ENCODE data around the gene YDJC.

Gene YDJC

GRCh38 chr22:21615731-21616130 is 14.1 kb downstream of the YDJC start:
- no peaks in the 10 kb centered on the region for H3K4me1 ChIP-seq (ENCODE audit: control insufficient read depth in 1 of 2, insufficient read depth in 2 of 2, low read length in 2 of 2)
- no peak overlapping the region for H4K12ac ChIP-seq (ENCODE audit: low read depth, low read length)
- no peak overlapping the region for H3K4me3 ChIP-seq (ENCODE audit: low read depth, low read length)
- H3K4ac ChIP-seq (ENCODE audit: low read depth, low read length) = no peak overlapping the region
- H3K79me1 ChIP-seq (ENCODE audit: low read length) = no peaks in the 10 kb centered on the region
- WGBS (ENCODE audit: extremely low coverage, insufficient coverage, insufficient read length) = no CpG with 5 or more reads among the region's 4 CpGs
- H3K79me2 ChIP-seq (ENCODE audit: control insufficient read depth, insufficient read depth, low read length, poor library complexity) = no peaks in the 10 kb centered on the region
- no peak overlapping the region for H2BK12ac ChIP-seq (ENCODE audit: low read length)
- H3K4me2 ChIP-seq (ENCODE audit: low read length) = no peak overlapping the region
- H4K91ac ChIP-seq (ENCODE audit: low read depth, low read length) = no peak overlapping the region
- H3K9me3 ChIP-seq (ENCODE audit: insufficient read depth, low read depth, low read length) = no peaks in the 10 kb centered on the region
- H3K23ac ChIP-seq (ENCODE audit: low read length) = no peak overlapping the region
- H2BK5ac ChIP-seq (ENCODE audit: low read depth, low read length, poor library complexity) = no peak overlapping the region
- no peak overlapping the region for H3K18ac ChIP-seq (ENCODE audit: low read length)
- H3K14ac ChIP-seq (ENCODE audit: low read length) = no peak overlapping the region
- no peak overlapping the region for H2BK120ac ChIP-seq (ENCODE audit: insufficient read depth, low read length, poor library complexity)
- H3K9ac ChIP-seq (ENCODE audit: low read length) = no peak overlapping the region
- H3K27ac ChIP-seq (ENCODE audit: low read depth, low read length) = no peak overlapping the region
- no peak for DNase-seq
- no peak overlapping the region for H4K8ac ChIP-seq (ENCODE audit: low read depth, low read length)
- no peak overlapping the region for H2AK5ac ChIP-seq (ENCODE audit: low read length)
- no peak overlapping the region for H2AFZ ChIP-seq (ENCODE audit: insufficient read depth, low read length, poor library complexity)
- no peaks in the 10 kb centered on the region for H3K27me3 ChIP-seq (ENCODE audit: insufficient read depth, low read length)
- H3K36me3 ChIP-seq (ENCODE audit: control insufficient read depth in 1 of 2, insufficient read depth in 2 of 2, low read length in 2 of 2) = peaks cover 28 to 41% of the 10 kb centered on the region in 2 experiments

GRCh38 chr22:21613553-21614233 is 16.1 kb downstream of the YDJC start:
- no peak overlapping the region for H4K12ac ChIP-seq (ENCODE audit: low read depth, low read length)
- H3K23ac ChIP-seq (ENCODE audit: low read length) = no peak overlapping the region
- no peaks in the 10 kb centered on the region for H3K79me2 ChIP-seq (ENCODE audit: control insufficient read depth, insufficient read depth, low read length, poor library complexity)
- WGBS (ENCODE audit: extremely low coverage, insufficient coverage, insufficient read length) = no CpG with 5 or more reads among the region's 4 CpGs
- no peak overlapping the region for H2AFZ ChIP-seq (ENCODE audit: insufficient read depth, low read length, poor library complexity)
- H3K4me2 ChIP-seq (ENCODE audit: low read length) = no peak overlapping the region
- H3K14ac ChIP-seq (ENCODE audit: low read length) = no peak overlapping the region
- H3K27me3 ChIP-seq (ENCODE audit: insufficient read depth, low read length) = no peaks in the 10 kb centered on the region
- H2BK12ac ChIP-seq (ENCODE audit: low read length) = no peak overlapping the region
- H2BK120ac ChIP-seq (ENCODE audit: insufficient read depth, low read length, poor library complexity) = no peak overlapping the region
- H3K18ac ChIP-seq (ENCODE audit: low read length) = no peak overlapping the region
- peaks cover 27 to 34% of the 10 kb centered on the region in 2 experiments for H3K36me3 ChIP-seq (ENCODE audit: control insufficient read depth in 1 of 2, insufficient read depth in 2 of 2, low read length in 2 of 2)
- H3K4me3 ChIP-seq (ENCODE audit: low read depth, low read length) = no peak overlapping the region
- no peaks in the 10 kb centered on the region for H3K9me3 ChIP-seq (ENCODE audit: insufficient read depth, low read depth, low read length)
- peak overlapping the region; percentile 10 for H3K4ac ChIP-seq (ENCODE audit: low read depth, low read length)
- H4K91ac ChIP-seq (ENCODE audit: low read depth, low read length) = no peak overlapping the region
- H4K8ac ChIP-seq (ENCODE audit: low read depth, low read length) = no peak overlapping the region
- H3K79me1 ChIP-seq (ENCODE audit: low read length) = no peaks in the 10 kb centered on the region
- no peak overlapping the region for H2BK5ac ChIP-seq (ENCODE audit: low read depth, low read length, poor library complexity)
- DNase-seq = no peak
- H3K4me1 ChIP-seq (ENCODE audit: control insufficient read depth in 1 of 2, insufficient read depth in 2 of 2, low read length in 2 of 2) = no peaks in the 10 kb centered on the region
- no peak overlapping the region for H2AK5ac ChIP-seq (ENCODE audit: low read length)
- no peak overlapping the region for H3K27ac ChIP-seq (ENCODE audit: low read depth, low read length)
- no peak overlapping the region for H3K9ac ChIP-seq (ENCODE audit: low read length)

GRCh38 chr22:21612858-21613257 is 17.0 kb downstream of the YDJC start:
- Histone ChIP-seq H4K8ac (ENCODE audit: low read depth, low read length) (no peak overlapping the region), H3K27me3 (ENCODE audit: insufficient read depth, low read length) (no peaks in the 10 kb centered on the region), H2AFZ (ENCODE audit: insufficient read depth, low read length, poor library complexity) (no peak overlapping the region), H3K14ac (ENCODE audit: low read length) (no peak overlapping the region), H3K23ac (ENCODE audit: low read length) (no peak overlapping the region), H2BK120ac (ENCODE audit: insufficient read depth, low read length, poor library complexity) (no peak overlapping the region), H2BK12ac (ENCODE audit: low read length) (no peak overlapping the region), H3K4me3 (ENCODE audit: low read depth, low read length) (no peak overlapping the region), H4K12ac (ENCODE audit: low read depth, low read length) (no peak overlapping the region), H3K79me2 (ENCODE audit: control insufficient read depth, insufficient read depth, low read length, poor library complexity) (peaks cover 2% of the 10 kb centered on the region), H3K4me2 (ENCODE audit: low read length) (no peak overlapping the region), H3K4me1 (ENCODE audit: control insufficient read depth in 1 of 2, insufficient read depth in 2 of 2, low read length in 2 of 2) (no peaks in the 10 kb centered on the region), H3K18ac (ENCODE audit: low read length) (no peak overlapping the region), H4K91ac (ENCODE audit: low read depth, low read length) (no peak overlapping the region), H3K36me3 (ENCODE audit: control insufficient read depth in 1 of 2, insufficient read depth in 2 of 2, low read length in 2 of 2) (peaks cover 22 to 31% of the 10 kb centered on the region in 2 experiments), H3K27ac (ENCODE audit: low read depth, low read length) (no peak overlapping the region), H3K9ac (ENCODE audit: low read length) (no peak overlapping the region), H3K4ac (ENCODE audit: low read depth, low read length) (no peak overlapping the region), H3K79me1 (ENCODE audit: low read length) (no peaks in the 10 kb centered on the region), H2BK5ac (ENCODE audit: low read depth, low read length, poor library complexity) (no peak overlapping the region), H3K9me3 (ENCODE audit: insufficient read depth, low read depth, low read length) (no peaks in the 10 kb centered on the region), H2AK5ac (ENCODE audit: low read length) (no peak overlapping the region)
- no CpG with 5 or more reads among the region's 7 CpGs for WGBS (ENCODE audit: extremely low coverage, insufficient coverage, insufficient read length)
- DNase-seq = no peak

- H2AFZ ChIP-seq (ENCODE audit: insufficient read depth, low read length, poor library complexity) = no peak overlapping the region
- H3K79me1 ChIP-seq (ENCODE audit: low read length) = no peaks in the 10 kb centered on the region
- H2AK5ac ChIP-seq (ENCODE audit: low read length) = no peak overlapping the region
- no peak overlapping the region for H2BK12ac ChIP-seq (ENCODE audit: low read length)
- peaks cover 25 to 31% of the 10 kb centered on the region in 2 experiments for H3K36me3 ChIP-seq (ENCODE audit: control insufficient read depth in 1 of 2, insufficient read depth in 2 of 2, low read length in 2 of 2)
- peaks cover 0 to 7% of the 10 kb centered on the region in 2 experiments for H3K4me1 ChIP-seq (ENCODE audit: control insufficient read depth in 1 of 2, insufficient read depth in 2 of 2, low read length in 2 of 2)
- no peak overlapping the region for H4K8ac ChIP-seq (ENCODE audit: low read depth, low read length)
- H2BK120ac ChIP-seq (ENCODE audit: insufficient read depth, low read length, poor library complexity) = no peak overlapping the region
- no peak overlapping the region for H2BK5ac ChIP-seq (ENCODE audit: low read depth, low read length, poor library complexity)
- H3K23ac ChIP-seq (ENCODE audit: low read length) = no peak overlapping the region
- no peak overlapping the region for H3K9ac ChIP-seq (ENCODE audit: low read length)
- no peak overlapping the region for H3K27ac ChIP-seq (ENCODE audit: low read depth, low read length)
- H4K91ac ChIP-seq (ENCODE audit: low read depth, low read length) = no peak overlapping the region
- no peaks in the 10 kb centered on the region for H3K27me3 ChIP-seq (ENCODE audit: insufficient read depth, low read length)
- H3K4ac ChIP-seq (ENCODE audit: low read depth, low read length) = no peak overlapping the region
- no peaks in the 10 kb centered on the region for H3K9me3 ChIP-seq (ENCODE audit: insufficient read depth, low read depth, low read length)
- no peak overlapping the region for H3K4me2 ChIP-seq (ENCODE audit: low read length)
- no peak overlapping the region for H3K14ac ChIP-seq (ENCODE audit: low read length)
- DNase-seq = no peak
- H4K12ac ChIP-seq (ENCODE audit: low read depth, low read length) = no peak overlapping the region
- H3K4me3 ChIP-seq (ENCODE audit: low read depth, low read length) = no peak overlapping the region
- H3K79me2 ChIP-seq (ENCODE audit: control insufficient read depth, insufficient read depth, low read length, poor library complexity) = peaks cover 2% of the 10 kb centered on the region
- no peak overlapping the region for H3K18ac ChIP-seq (ENCODE audit: low read length)
- no CpG with 5 or more reads among the region's 4 CpGs for WGBS (ENCODE audit: extremely low coverage, insufficient coverage, insufficient read length)
Measured at GRCh38 chr22:21611210-21611977, 18.4 kb downstream of the YDJC start.
